ENCODE measurements around the gene GATAD1. TPM values are rescaled to one million over a fixed set of nuclear protein-coding genes. Genes with fewer than 3 reads are reported as not detected.
A peak's percentile ranks its signal among the peaks of the same experiment; 100 is the strongest.

The GATAD1 gene
- total RNA-seq, 2 donors from 2014 or later = 47.8 to 69.8 TPM

DNA sequence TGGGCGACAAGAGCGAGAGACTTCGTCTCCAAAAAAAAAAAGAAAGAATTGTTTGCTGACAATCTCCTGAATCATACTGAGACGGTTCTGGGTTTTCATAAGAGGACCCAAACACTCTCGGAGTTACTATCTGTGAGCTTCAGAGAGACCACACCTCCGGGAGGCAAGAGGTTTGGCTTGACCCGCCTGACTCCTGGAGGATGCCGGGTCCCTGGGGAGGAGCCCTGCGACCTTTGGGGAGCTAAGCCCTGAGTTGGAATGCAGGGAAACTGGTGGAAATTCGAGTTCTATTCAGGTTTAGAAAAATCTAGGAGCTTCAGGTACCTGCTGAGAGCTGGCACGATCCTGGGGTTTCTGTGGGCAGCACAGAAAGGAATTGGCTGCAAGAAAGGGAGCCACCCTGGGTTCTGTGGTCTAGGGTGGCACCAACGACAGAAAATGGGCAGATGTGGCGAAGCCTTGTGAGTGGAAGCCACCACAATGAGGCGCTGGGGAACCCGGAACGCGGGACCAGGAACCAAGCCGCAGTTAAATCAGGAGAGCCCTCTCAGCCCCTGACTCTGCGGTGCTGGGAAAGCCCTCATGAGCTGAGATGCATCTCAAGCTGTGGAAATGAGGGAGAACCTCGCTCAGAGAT lies 21.9 kb upstream of the GATAD1 start:
- H3K9ac ChIP-seq (ENCODE audit: extremely low read depth, low read length, poor library complexity, severe bottlenecking) = no peak overlapping the region
- no peak overlapping the region for H3K27ac ChIP-seq (ENCODE audit: low read depth, low read length)
- peak; percentile 80 for DNase-seq
- no peak overlapping the region for H3K27ac Mint-ChIP-seq
- no peak overlapping the region for H3K4me3 ChIP-seq (ENCODE audit: low read length)
- no peaks in the 10 kb centered on the region for H3K36me3 Mint-ChIP-seq (ENCODE audit: low read depth)
- WGBS, 2 experiments (ENCODE audit: insufficient coverage in 1 of 2, insufficient read length in 1 of 2) = 85 to 86% methylated on average over 17 to 20 of the region's 20 CpGs
- TF ChIP-seq CTCF (conservative IDR thresholded peaks at IDR 0.05) = peak; percentile 33
- H3K36me3 ChIP-seq (ENCODE audit: control insufficient read depth, insufficient read depth, low read length) = no peaks in the 10 kb centered on the region
- no peaks in the 10 kb centered on the region for H3K4me1 ChIP-seq (ENCODE audit: control insufficient read depth, insufficient read depth, low read length)
- no peaks in the 10 kb centered on the region for H3K9me3 Mint-ChIP-seq
- no peaks in the 10 kb centered on the region for H3K27me3 ChIP-seq (ENCODE audit: control insufficient read depth, insufficient read depth, low read length, poor library complexity, severe bottlenecking)
- H3K4me3 Mint-ChIP-seq = peak overlapping the region; percentile 67
- H3K27me3 Mint-ChIP-seq (ENCODE audit: insufficient read depth) = peaks cover 2% of the 10 kb centered on the region
- peaks cover 7% of the 10 kb centered on the region for H3K4me1 Mint-ChIP-seq
- H3K9me3 ChIP-seq (ENCODE audit: control insufficient read depth, low read length) = no peaks in the 10 kb centered on the region

DNA sequence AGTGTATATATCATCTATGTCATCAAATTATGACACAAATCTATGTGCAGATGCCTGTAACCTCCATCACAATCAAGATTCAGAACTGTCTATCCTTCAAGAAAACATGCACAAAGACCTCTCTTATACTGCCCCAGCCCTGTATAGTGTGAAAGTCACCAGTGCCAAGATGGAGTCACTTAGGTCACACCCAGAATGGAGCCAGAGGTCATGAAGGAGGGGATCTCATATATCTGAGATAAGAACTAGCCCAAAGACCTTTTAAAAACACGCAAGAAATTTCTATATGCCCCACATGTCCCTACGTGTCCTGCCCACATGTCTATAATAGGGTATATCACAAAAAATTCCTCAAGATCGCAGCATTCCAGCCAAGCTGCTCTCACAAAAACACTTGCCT lies 20.1 kb upstream of the GATAD1 start:
- Histone ChIP-seq H3K36me3 (ENCODE audit: control insufficient read depth, insufficient read depth, low read length) (no peaks in the 10 kb centered on the region), H3K27ac (ENCODE audit: low read depth, low read length) (no peak overlapping the region), H3K4me1 (ENCODE audit: control insufficient read depth, insufficient read depth, low read length) (no peaks in the 10 kb centered on the region), H3K9ac (ENCODE audit: extremely low read depth, low read length, poor library complexity, severe bottlenecking) (no peak overlapping the region), H3K9me3 (ENCODE audit: control insufficient read depth, low read length) (no peaks in the 10 kb centered on the region), H3K4me3 (ENCODE audit: low read length) (no peak overlapping the region), H3K27me3 (ENCODE audit: control insufficient read depth, insufficient read depth, low read length, poor library complexity, severe bottlenecking) (no peaks in the 10 kb centered on the region)
- H3K27me3 Mint-ChIP-seq (ENCODE audit: insufficient read depth) = peaks cover 3% of the 10 kb centered on the region
- 88 to 97% methylated on average over 3 of the region's 3 CpGs for WGBS, 2 experiments (ENCODE audit: insufficient coverage in 1 of 2, insufficient read length in 1 of 2)
- peaks cover 7% of the 10 kb centered on the region for H3K4me1 Mint-ChIP-seq
- H3K27ac Mint-ChIP-seq = no peak overlapping the region
- DNase-seq = no peak
- no peaks in the 10 kb centered on the region for H3K36me3 Mint-ChIP-seq (ENCODE audit: low read depth)
- no peak for TF ChIP-seq CTCF (conservative IDR thresholded peaks at IDR 0.05)
- H3K4me3 Mint-ChIP-seq = no peak overlapping the region
- no peaks in the 10 kb centered on the region for H3K9me3 Mint-ChIP-seq

DNA sequence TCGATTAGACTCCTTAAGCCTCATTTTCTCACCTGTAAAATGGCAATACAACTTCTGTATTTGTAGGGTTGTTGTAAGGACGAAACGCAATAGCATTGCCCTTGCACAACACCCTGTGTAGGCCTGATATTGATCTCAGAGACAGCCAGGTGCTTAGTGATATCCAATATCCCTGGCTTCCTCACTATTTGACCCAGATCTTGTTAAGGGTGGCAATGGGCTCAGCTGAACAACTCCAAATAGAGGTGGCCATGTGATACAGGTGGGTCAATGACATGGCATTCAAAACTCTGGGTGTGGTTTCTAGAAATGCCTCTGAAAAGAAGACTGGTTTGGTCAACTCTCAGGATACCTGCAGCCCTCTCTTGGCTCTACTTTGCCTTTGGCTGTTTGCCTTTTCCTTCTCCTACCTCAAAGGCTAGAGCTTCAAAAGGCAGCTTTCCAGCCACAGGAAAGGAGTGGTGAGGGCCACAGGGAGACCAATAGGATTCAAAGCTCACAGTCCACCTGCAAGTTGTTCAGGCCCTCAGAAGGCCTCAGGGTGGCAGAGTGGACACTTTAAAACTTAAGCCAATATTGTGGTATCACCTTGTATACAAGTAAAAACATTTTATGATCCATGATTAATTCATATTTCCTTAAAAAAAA lies 14.9 kb upstream of the GATAD1 start:
- no peak overlapping the region for H3K4me3 ChIP-seq (ENCODE audit: low read length)
- Mint-ChIP-seq H3K27me3 (ENCODE audit: insufficient read depth) (peaks cover 2% of the 10 kb centered on the region), H3K4me3 (no peak overlapping the region), H3K27ac (no peak overlapping the region), H3K36me3 (ENCODE audit: low read depth) (no peaks in the 10 kb centered on the region), H3K4me1 (no peaks in the 10 kb centered on the region), H3K9me3 (no peaks in the 10 kb centered on the region)
- H3K4me1 ChIP-seq (ENCODE audit: control insufficient read depth, insufficient read depth, low read length) = no peaks in the 10 kb centered on the region
- no peaks in the 10 kb centered on the region for H3K9me3 ChIP-seq (ENCODE audit: control insufficient read depth, low read length)
- H3K9ac ChIP-seq (ENCODE audit: extremely low read depth, low read length, poor library complexity, severe bottlenecking) = no peak overlapping the region
- no peak overlapping the region for H3K27ac ChIP-seq (ENCODE audit: low read depth, low read length)
- no peak for DNase-seq
- no peaks in the 10 kb centered on the region for H3K36me3 ChIP-seq (ENCODE audit: control insufficient read depth, insufficient read depth, low read length)
- H3K27me3 ChIP-seq (ENCODE audit: control insufficient read depth, insufficient read depth, low read length, poor library complexity, severe bottlenecking) = no peaks in the 10 kb centered on the region
- 80 to 92% methylated on average over 1 to 3 of the region's 3 CpGs for WGBS, 2 experiments (ENCODE audit: insufficient coverage in 1 of 2, insufficient read length in 1 of 2)
- TF ChIP-seq CTCF (conservative IDR thresholded peaks at IDR 0.05) = no peak
